Subcutaneous adipose tissue (tissue), 4 donors: Measurements from ENCODE around the gene BRPF3. TPM values are rescaled to one million over a fixed set of nuclear protein-coding genes. Genes with fewer than 3 reads are reported as not detected.

Experiments used
- total RNA-seq, 4 donors: library from RNA; depleted of rRNA; stranded (reverse); fragments of >200 nt; gene quantifications; one replicate each; pipeline ENCODE4 v1.1.0, GENCODE V29; 2016
- TF ChIP-seq, protein P1 (sequence below): fragments of 450-650 bp; IDR thresholded peaks from one replicate; pipeline ENCODE4 v1.5.1; 2016; ENCODE audit warnings: low read depth, mild to moderate bottlenecking, control low read depth, antibody characterized with exemption, moderate library complexity

The BRPF3 gene
- total RNA-seq, 4 donors from 2014 or later: 12.7 to 31.1 (median 20.3) TPM

- TF ChIP-seq, protein P1, sequence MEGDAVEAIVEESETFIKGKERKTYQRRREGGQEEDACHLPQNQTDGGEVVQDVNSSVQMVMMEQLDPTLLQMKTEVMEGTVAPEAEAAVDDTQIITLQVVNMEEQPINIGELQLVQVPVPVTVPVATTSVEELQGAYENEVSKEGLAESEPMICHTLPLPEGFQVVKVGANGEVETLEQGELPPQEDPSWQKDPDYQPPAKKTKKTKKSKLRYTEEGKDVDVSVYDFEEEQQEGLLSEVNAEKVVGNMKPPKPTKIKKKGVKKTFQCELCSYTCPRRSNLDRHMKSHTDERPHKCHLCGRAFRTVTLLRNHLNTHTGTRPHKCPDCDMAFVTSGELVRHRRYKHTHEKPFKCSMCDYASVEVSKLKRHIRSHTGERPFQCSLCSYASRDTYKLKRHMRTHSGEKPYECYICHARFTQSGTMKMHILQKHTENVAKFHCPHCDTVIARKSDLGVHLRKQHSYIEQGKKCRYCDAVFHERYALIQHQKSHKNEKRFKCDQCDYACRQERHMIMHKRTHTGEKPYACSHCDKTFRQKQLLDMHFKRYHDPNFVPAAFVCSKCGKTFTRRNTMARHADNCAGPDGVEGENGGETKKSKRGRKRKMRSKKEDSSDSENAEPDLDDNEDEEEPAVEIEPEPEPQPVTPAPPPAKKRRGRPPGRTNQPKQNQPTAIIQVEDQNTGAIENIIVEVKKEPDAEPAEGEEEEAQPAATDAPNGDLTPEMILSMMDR: no peak
These were observed 14.5 kb downstream of the BRPF3 start for GRCh38 chr6:36210886-36211595.

GRCh38 chr6:36216559-36216958 is 20.0 kb downstream of the BRPF3 start:
- TF ChIP-seq, protein P1: no peak

GRCh38 chr6:36217188-36217587 is 20.6 kb downstream of the BRPF3 start:
- TF ChIP-seq, protein P1: no peak

GRCh38 chr6:36217946-36218345 is 21.4 kb downstream of the BRPF3 start:
- TF ChIP-seq, protein P1: no peak

DNA sequence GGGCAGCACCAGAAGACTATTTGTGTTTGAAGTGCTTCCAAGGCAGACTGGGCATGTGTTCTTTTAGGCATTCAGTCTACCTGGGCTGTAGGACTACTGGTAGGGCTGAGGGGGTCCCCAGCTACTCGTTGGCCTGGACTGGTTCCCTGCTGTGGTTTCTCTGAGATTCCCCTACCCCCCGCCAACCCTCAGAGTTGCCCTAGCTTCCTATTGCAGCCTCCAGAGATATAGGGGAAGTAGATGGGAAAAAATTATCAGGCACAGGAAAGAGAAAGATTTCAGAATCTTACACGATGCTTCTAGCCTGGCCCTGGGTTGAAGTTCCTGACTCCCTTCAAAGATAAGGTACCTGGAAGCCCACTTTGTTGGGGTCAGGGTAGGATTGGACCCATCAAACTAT is 22.5 kb downstream of the BRPF3 start:
- TF ChIP-seq, protein P1: no peak

DNA sequence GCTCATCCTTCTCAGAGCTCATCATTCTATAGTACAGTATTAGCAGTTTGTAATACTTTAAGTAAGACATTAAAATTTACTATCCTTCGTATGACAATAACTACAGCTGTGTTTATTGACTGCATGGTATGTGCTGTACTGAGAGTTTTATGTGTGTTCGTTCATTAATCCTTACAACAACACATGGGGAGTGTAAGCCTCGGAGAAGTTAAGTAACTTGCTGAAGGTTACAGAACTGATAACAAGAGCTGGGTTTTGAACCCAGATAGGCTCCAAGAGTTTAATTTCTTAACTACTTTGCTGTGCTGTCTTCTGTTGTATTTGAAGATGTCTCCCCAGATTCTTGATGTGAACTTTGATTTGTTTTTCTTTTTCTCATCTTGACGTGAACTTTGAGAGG is 23.7 kb downstream of the BRPF3 start:
- TF ChIP-seq, protein P1: no peak

DNA sequence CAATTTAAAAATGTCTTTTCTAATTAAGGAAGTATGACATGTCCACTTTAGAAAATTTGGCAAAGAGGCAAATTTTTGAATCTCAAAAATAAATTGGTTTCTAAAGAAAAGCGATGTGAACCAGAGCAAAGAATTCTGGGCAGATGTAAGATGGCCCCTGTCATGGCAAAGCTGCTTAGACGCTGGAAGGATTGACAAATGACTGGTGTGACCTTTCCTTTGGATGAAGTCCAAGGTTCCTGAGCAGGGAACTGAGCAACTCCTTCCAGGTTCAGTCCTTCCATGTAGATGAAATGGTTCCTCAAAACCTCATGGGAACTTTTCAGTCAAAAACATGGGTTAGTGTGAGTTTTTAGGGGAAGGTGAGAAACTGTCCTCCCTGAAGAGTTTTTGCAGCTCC is 25.1 kb downstream of the BRPF3 start:
- TF ChIP-seq, protein P1: no peak
